ENCODE measurements around the gene HSPA4L. TPM values are rescaled to one million over a fixed set of nuclear protein-coding genes. Genes with fewer than 3 reads are reported as not detected.

HSPA4L gene
- total RNA-seq, 1 experiment from 2014 or later = 5.3 TPM

- TF ChIP-seq, protein P1, sequence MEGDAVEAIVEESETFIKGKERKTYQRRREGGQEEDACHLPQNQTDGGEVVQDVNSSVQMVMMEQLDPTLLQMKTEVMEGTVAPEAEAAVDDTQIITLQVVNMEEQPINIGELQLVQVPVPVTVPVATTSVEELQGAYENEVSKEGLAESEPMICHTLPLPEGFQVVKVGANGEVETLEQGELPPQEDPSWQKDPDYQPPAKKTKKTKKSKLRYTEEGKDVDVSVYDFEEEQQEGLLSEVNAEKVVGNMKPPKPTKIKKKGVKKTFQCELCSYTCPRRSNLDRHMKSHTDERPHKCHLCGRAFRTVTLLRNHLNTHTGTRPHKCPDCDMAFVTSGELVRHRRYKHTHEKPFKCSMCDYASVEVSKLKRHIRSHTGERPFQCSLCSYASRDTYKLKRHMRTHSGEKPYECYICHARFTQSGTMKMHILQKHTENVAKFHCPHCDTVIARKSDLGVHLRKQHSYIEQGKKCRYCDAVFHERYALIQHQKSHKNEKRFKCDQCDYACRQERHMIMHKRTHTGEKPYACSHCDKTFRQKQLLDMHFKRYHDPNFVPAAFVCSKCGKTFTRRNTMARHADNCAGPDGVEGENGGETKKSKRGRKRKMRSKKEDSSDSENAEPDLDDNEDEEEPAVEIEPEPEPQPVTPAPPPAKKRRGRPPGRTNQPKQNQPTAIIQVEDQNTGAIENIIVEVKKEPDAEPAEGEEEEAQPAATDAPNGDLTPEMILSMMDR (conservative IDR thresholded peaks at IDR 0.05) = no peak
- no peak for DNase-seq
- Histone ChIP-seq H3K9ac (ENCODE audit: extremely low read depth, insufficient read length, low read length) (no peak overlapping the region), H3K27ac (ENCODE audit: insufficient read length, low read depth, low read length) (no peak overlapping the region), H2BK12ac (ENCODE audit: insufficient read length, low read depth, low read length) (no peak overlapping the region), H4K8ac (replicated peaks; ENCODE audit: insufficient read length, low read depth, low read length) (no peak overlapping the region), H3K9me3 (ENCODE audit: control insufficient read depth, low read depth, low read length) (no peaks in the 10 kb centered on the region), H3K18ac (ENCODE audit: insufficient read length, low read depth, low read length) (no peak overlapping the region), H3K4ac (ENCODE audit: low read depth, low read length) (no peak overlapping the region), H3K79me2 (ENCODE audit: insufficient read depth, low read length) (no peaks in the 10 kb centered on the region), H3T11ph (ENCODE audit: low read length) (no peak overlapping the region), H4K20me1 (ENCODE audit: control insufficient read depth, insufficient read depth, insufficient read length) (no peaks in the 10 kb centered on the region), H2AFZ (ENCODE audit: low read length) (no peak overlapping the region), H3K14ac (ENCODE audit: insufficient read depth, low read length) (no peak overlapping the region), H3K79me1 (ENCODE audit: insufficient read depth, low read depth, low read length, poor library complexity, severe bottlenecking) (peaks cover 4% of the 10 kb centered on the region), H2BK5ac (ENCODE audit: insufficient read length, low read length) (no peak overlapping the region), H3K23me2 (ENCODE audit: insufficient read length, low read depth, low read length, poor library complexity, severe bottlenecking) (no peaks in the 10 kb centered on the region), H2AK5ac (ENCODE audit: insufficient read length, low read length) (no peak overlapping the region), H3K4me1 (ENCODE audit: insufficient read depth, low read length) (no peaks in the 10 kb centered on the region; the same call in 1 of the 2 replicates), H2BK15ac (ENCODE audit: low read depth, low read length) (no peak overlapping the region), H3K4me2 (ENCODE audit: insufficient read depth, insufficient read length, low read length) (no peak overlapping the region), H3K56ac (ENCODE audit: insufficient read length, low read depth, low read length) (no peak overlapping the region), H4K91ac (ENCODE audit: insufficient read length, low read depth, low read length) (no peak overlapping the region), H3K27me3 (ENCODE audit: insufficient read depth, low read length) (no peaks in the 10 kb centered on the region), H2BK20ac (ENCODE audit: low read depth, low read length, poor library complexity, severe bottlenecking) (no peak overlapping the region), H4K5ac (ENCODE audit: insufficient read length, low read depth, low read length) (no peak overlapping the region), H3K23ac (ENCODE audit: insufficient read length, low read depth, low read length) (no peak overlapping the region), H2BK120ac (ENCODE audit: low read depth, low read length, poor library complexity, severe bottlenecking) (no peak overlapping the region)
- peaks cover 30 to 31% of the 10 kb centered on the region in 2 experiments for H3K9me3 Mint-ChIP-seq
- peaks cover 19 to 55% (median 23%) of the 10 kb centered on the region in 3 experiments for H3K36me3 Mint-ChIP-seq (ENCODE audit: insufficient read depth in 1 of 3, low read depth in 3 of 3)
- no peak overlapping the region for H3K4me3 Mint-ChIP-seq
- no CpG with 5 or more reads among the region's 1 CpG for WGBS (ENCODE audit: extremely low coverage, insufficient read length, low lambda C conversion rate)
- peak overlapping the region in 1 of 3 experiments; percentile 57; a peak in 2 of 7 replicates for H3K27ac Mint-ChIP-seq
- no peaks in the 10 kb centered on the region for H3K27me3 Mint-ChIP-seq (ENCODE audit: low read depth)
- H3K4me1 Mint-ChIP-seq = peaks cover 46 to 49% of the 10 kb centered on the region in 2 experiments
These were observed 64.6 kb downstream of the HSPA4L start for GRCh38 chr4:127846765-127847164.
